HG03460 (cell line): Measurements from ENCODE around the gene SLC6A6.

Experiments used
- ATAC-seq: cut with Tn5 transposase; IDR thresholded peaks from one replicate; pipeline ENCODE4 v1.9.1; 2021; ENCODE audit not compliant: unreplicated experiment

The SLC6A6 gene

GRCh38 chr3:14371573-14372474 lies 30.6 kb upstream of the SLC6A6 start:
- no peak for ATAC-seq

DNA sequence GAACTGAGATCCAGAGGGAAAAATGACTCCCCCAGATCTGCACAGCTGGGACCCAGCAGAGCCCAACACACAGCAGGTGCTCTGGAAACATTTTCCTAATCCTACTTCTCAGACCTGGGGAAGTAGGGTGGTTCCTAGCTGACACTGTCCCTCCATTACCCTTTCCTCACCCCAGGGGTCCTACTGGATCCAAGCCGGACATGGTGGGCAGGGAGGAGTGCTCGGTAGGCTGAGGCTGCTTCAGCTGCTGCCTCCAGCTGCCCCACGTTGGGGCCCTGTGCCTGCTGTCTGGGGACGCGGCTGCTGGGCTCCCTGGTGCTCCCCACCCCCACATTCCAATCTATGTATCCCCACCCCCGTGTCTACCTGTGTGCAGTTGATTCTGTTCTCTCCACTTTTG lies 29.8 kb upstream of the SLC6A6 start:
- ATAC-seq = no peak

GRCh38 chr3:14373753-14374376 lies 28.5 kb upstream of the SLC6A6 start:
- ATAC-seq = no peak

DNA sequence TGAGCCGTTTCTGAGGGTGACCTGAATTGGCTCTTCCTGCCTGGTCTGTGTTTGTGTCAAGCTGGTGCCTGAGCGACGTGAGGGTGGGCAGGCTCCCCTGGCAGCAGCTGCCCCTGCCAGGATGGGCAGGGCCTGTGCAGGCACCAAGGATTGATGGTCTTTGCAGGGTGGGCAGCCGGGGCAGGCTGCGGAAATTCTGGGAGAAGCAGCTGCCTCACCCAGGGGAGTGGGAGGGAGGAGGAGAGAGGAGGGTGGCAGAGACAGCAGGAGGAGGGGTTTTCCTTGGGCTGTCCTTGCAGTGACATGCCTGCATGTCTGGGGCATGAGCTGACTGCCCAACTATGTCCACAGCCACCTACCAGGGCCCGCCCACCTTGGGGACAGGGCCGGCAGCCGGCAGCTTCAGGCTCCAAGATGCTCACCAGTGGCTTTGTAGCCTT lies 27.9 kb upstream of the SLC6A6 start:
- ATAC-seq = no peak

DNA sequence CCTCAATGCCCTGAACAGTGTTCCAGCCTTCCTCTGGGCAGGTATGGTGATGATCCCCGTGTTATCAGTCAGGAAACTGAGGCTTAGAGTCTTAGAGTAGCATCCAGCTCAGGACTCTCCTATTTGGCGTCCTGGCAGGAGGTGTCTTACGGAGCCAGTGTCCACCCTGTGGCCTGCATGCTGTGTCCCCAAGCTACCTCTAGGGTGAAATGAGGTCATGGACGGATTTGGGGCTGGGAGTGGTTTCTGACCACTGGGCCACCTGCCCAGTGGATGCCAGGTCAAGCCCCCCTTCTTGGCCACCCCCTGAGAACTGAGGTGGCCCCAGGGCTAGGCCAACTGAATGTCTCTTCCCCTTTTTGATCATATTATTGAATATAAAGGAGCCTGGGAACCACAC lies 27.2 kb upstream of the SLC6A6 start:
- no peak for ATAC-seq

- no peak for ATAC-seq
These were observed 25.9 kb upstream of the SLC6A6 start for GRCh38 chr3:14376348-14377043.

DNA sequence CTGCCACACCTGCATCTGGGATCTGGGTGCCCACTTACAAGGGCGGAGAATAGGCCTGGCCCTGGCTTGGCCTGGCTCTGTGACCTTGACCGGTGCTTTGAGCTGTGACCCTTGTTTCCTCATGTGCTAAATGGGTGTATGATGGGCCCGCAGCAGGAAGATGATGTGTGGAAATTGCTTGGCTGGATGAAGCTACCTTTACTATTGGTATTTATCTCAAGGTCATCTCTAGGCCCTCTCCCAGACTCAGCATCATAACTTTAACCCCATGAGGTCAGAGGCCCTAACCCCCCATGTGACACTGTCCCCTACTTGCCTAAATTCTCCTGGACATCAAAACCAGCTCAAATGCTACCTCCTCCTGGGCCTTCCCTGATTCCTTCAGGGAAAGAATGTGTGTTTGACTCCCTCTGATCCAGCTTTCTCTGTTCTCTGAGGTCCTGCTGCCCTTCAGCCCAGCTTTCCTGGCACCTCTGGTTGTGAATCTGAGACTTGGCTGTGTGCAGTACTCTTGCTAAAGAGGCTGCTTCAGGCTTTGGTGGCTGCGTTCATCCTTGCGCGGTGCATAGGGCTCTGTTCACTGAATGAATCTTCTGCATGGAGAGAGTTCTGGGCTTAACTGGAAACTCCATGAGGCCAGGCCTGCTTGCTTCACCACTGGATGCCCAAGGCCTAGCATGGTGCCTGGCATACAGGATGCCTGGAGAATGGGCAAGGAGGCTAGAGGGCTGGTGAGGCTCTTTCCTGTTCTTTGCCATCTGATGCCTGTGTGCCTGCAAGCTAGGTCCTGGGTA lies 25.2 kb upstream of the SLC6A6 start:
- ATAC-seq = no peak

GRCh38 chr3:14377838-14378169 lies 24.6 kb upstream of the SLC6A6 start:
- peak; percentile 69 for ATAC-seq

DNA sequence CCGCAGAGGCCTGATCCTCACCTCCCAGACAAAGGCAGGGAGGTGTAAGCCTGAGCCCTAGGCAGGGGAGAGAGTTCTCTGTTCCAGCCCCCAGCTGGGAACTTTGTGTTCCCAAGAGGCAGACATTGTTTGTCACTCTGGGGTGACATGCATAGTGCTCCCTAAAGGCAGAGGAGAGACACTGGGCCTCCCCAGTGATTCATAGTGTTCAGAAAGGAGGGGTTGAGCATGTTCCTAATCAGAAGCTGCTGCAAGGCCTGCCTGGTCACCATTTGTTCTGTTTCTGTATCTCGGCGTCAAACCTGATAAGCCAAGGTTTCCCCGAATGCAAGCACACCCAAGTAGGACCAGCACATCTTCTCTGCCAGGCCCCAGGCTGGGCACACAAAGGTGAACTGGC lies 24.0 kb upstream of the SLC6A6 start:
- ATAC-seq = no peak

- ATAC-seq = no peak
These were observed 22.6 kb upstream of the SLC6A6 start for GRCh38 chr3:14379843-14380242.

DNA sequence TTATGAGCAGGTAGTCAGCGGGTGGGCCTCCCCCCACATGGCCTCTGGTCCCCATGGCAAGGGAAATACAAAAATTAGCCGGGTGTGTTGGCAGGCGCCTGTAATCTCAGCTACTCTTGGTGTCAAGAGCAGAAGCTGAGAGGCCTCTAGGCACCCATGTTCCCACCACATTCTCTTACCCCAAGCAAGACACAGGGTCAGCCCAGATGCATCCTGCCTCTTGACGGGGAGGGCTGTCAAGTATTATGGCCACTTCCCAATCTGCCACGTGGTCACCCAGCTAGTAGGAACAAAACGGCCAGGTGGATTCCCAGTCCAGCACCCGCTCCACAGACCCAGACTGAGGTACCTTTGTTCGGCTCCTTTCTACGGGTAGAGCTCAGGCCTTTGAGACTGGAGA lies 16.2 kb upstream of the SLC6A6 start:
- ATAC-seq = no peak

DNA sequence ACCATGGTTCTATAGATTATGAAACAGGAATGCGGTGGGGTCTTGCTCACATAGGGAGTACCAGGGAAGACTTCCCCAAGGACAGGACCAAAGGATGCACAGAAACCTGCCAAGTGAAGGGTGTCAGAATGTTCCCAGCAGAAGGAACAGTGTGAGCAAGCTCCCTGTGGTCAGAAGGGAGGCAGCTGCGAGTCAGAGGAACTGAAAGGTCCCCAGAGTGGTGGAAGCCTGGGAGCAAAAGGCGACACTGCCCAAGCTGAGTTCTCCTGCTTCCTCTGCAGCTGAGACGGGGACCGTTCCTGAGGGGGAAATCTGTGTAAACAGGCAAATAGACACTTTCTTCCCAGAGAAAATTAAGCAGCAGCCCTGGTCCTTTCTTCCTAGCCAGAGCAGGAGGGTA lies 14.2 kb upstream of the SLC6A6 start:
- ATAC-seq = no peak

- no peak for ATAC-seq
These were observed 13.2 kb upstream of the SLC6A6 start for GRCh38 chr3:14389166-14389606.

DNA sequence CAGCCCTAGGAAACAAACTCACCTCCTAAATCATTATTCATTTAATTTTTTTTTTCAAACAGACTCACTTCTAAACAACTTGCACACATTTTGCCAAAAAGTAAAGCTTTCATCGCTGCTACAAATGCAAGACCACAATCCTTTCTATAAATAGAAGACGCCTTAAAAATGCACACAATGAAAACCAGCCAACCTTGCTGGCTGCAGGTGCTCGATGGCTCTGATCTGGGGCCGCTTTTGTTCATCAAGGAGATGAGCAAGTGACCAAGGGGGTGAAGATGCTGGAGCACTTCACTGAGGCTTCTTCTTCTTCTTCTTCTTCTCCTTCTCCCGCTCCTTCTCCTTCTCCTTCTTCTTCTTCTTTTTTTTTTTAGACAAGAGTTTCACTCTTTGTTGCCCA lies 12.7 kb upstream of the SLC6A6 start:
- ATAC-seq = no peak

DNA sequence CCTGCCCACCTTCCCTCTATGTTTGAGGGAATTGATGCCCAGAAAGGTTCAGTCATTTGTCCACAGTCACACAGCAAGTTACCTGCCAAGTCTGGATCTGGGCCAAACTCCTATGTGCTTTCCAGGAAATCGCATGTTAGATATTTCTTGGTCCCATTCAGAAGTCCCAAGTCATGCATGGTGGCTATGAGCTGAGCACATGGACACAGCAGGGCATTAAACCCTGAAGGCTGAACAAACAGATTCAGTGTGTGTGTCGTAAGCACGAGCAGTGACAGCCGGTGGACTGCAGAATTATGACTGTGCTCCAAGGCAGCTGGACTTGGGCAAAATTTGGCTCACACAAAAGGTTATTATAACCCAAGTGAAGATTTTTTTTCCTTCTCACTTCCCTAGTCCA lies 11.4 kb upstream of the SLC6A6 start:
- no peak for ATAC-seq

DNA sequence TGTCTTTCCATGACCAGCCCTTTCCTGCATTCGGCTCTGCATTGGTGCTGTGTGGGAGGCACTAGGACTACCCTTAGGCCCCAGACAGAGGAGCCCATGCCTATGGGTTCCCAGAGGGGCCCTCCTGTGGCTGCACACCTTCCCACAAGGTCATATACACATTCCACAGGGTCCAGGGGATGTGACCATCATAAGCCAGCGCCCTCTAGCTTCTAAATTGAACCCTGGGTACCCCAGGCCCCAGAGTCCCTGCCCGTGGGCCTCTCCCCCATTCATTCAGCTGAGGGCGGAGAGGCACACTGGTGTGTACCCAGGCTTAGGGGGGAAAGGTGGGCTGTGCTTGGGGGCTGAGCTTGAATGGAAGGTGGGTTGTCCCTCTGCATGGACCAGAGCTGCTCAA lies 10.2 kb upstream of the SLC6A6 start:
- ATAC-seq = no peak

DNA sequence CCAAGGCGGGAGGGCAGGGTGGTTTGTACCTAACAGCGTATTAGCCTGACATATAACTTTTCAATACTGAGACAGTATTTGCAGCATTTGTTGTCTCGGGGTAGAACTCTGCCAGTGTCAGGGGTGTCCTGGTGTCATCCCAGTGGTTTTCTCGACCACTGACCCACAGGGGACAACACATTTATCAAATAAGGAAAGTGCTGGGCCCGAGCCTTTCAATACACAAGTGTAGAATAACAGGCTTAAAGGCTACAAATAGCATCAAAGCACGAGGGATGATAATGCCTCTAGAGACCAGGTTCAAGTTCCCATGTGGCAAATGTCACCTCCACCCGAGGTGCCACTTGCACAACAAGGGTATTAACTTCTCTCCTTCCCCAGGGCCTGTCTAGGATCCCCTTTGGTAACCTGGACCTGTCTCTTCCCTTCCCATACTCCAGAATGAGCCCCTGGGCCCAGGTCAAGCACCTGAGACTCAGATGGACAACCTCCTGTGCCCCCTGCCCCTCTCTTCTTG lies 9.5 kb upstream of the SLC6A6 start:
- ATAC-seq = no peak

DNA sequence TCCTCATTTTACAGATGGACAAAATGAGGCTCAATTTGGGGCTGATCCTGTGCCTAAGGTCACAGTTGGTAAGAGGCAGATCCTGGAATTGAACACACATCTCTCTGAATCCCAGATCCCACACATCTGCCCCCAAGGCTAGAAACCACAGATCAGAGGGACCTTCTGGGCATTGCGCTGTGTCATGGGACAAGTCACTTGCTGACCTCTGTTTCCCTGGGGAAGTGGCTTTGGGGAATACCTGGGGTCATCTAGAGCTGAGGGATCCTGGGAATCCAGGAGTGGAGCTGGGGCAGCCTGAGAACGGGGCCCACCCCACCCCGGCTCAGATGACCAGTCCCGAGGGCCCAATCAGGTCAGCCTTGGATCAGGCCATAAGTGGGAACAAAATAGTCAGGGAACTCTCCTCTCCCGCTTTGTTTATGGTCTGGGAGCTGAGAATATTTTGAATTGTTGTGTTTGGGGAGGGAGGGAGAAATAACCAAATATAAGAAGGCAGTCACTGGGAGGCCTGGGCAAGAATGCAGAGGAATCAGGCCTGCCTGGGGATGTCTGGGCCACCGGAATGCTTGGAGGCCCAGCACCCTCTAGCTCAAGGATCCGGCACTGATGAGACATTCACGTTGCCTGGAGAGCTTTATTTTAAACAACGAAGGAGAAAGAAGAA lies 8.8 kb upstream of the SLC6A6 start:
- ATAC-seq = no peak

DNA sequence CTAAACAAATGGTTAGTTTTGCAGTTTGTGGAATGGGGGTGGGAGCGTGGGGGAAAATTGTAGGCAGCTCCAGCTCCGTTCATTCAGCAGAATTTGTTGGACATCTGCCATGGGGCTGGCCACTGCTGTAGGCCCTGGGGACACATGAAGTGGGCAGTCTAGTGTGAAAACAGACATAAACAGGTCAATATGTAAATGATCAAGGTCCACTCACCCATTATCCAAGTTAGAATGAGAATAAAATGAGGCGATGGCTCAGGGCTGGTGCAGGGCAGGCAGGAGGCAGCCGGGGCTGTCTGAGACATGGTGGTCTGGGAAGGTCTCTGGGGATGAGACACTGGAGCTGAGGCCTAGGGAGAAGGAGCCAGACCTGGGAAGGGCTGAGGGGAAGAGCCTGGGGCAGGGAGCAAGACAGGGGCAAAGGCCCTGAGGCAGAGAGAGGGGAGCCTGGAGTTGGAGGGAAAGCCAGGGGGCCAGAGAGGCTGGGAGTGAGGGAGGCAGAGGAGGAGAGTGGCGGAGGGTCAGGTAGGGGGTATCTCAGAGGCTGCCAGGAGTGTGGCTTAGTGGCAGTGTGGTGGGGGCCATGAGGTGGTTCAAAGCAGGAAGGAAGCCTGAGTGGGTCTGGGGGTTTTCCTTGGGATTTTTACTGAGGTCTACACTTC lies 6.2 kb upstream of the SLC6A6 start:
- no peak for ATAC-seq

- no peak for ATAC-seq
These were observed 5.4 kb upstream of the SLC6A6 start for GRCh38 chr3:14397046-14397445.
